ENCODE results near the gene RAB44.

Gene RAB44

DNA sequence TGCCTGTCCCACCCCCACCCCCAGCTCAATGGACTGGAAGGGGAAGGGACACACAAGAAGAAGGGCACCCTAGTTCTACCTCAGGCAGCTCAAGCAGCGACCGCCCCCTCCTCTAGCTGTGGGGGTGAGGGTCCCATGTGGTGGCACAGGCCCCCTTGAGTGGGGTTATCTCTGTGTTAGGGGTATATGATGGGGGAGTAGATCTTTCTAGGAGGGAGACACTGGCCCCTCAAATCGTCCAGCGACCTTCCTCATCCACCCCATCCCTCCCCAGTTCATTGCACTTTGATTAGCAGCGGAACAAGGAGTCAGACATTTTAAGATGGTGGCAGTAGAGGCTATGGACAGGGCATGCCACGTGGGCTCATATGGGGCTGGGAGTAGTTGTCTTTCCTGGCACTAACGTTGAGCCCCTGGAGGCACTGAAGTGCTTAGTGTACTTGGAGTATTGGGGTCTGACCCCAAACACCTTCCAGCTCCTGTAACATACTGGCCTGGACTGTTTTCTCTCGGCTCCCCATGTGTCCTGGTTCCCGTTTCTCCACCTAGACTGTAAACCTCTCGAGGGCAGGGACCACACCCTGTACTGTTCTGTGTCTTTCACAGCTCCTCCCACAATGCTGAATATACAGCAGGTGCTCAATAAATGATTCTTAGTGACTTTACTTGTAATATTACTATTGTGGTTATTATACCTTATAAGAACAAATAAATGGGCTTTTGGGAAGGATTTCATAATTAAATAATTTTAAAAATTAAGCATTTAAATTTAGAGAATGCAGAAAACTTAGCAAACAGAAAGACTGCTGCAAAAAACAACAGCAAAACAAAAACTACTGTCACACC, 10.7 kb upstream of the RAB44 start:
- in situ Hi-C loops (cut with MboI; ENCODE audit: low sequenced_read_pairs) = no loop called here
- Histone ChIP-seq H3K36me3 (replicated peaks) (no peaks in the 10 kb centered on the region), H3K9me3 (no peaks in the 10 kb centered on the region), H3K4me3 (no peak overlapping the region), H3K4me1 (no peaks in the 10 kb centered on the region), H3K27me3 (ENCODE audit: low read depth) (no peaks in the 10 kb centered on the region)
- DNase-seq (ENCODE audit: low spot score in 2 of 2) = no peak

DNA sequence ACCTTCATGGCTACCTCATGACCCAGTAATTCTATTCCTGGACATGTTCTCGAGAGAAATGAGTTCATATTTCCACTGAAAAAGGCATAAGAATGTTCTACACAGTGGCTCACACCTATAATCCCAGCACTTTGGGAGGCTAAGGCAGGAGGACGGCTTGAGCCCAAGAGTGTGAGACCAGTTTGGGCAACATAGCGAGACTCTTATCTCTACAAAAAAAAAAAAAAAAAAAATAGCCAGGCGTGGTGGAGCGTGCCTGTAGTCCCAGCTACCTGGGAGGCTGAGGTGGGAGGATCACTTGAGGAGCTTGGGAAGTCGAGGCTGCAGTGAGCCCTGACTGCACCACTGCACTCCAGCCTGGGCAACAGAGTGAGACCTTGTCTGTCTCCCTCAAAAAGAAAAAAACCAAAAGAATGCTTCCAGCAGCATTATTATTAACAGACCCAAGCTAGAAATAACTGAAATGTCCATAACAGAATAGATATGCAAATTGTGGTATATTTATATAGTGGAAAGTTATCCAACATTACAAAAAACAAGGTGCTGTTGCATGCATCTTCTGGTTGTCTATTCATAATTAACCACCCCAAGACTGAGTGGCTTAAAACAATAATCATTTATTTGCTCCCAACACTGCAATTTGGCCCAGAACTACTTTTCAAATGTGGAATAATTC, 9.4 kb upstream of the RAB44 start:
- no peaks in the 10 kb centered on the region for H3K27me3 ChIP-seq (ENCODE audit: low read depth)
- DNase-seq (ENCODE audit: low spot score in 2 of 2) = no peak
- no peaks in the 10 kb centered on the region for H3K36me3 ChIP-seq (replicated peaks)
- H3K4me3 ChIP-seq = no peak overlapping the region
- in situ Hi-C loops (cut with MboI; ENCODE audit: low sequenced_read_pairs) = no loop called here
- H3K9me3 ChIP-seq = no peaks in the 10 kb centered on the region
- no peaks in the 10 kb centered on the region for H3K4me1 ChIP-seq

DNA sequence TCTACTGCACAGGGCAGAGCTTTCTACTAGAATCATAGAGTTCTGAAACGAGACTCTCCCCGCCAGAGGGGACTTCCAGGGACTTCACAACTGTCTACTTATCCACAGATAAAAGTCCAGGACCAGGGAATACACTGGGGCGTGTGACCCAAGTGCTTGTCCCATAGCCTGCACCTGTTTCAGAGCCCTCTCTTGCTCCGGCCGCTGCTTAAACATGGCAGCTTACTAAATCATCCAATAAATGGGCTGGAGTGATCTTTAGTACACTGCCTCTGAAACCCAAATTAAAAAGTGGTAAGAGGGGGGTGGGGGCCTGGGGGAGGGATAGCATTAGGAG, 8.9 kb upstream of the RAB44 start:
- in situ Hi-C loops (cut with MboI; ENCODE audit: low sequenced_read_pairs) = no loop called here
- Histone ChIP-seq H3K36me3 (replicated peaks) (no peaks in the 10 kb centered on the region), H3K9me3 (no peaks in the 10 kb centered on the region), H3K4me1 (no peaks in the 10 kb centered on the region), H3K27me3 (ENCODE audit: low read depth) (no peaks in the 10 kb centered on the region), H3K4me3 (no peak overlapping the region)
- DNase-seq (ENCODE audit: low spot score in 2 of 2) = no peak

DNA sequence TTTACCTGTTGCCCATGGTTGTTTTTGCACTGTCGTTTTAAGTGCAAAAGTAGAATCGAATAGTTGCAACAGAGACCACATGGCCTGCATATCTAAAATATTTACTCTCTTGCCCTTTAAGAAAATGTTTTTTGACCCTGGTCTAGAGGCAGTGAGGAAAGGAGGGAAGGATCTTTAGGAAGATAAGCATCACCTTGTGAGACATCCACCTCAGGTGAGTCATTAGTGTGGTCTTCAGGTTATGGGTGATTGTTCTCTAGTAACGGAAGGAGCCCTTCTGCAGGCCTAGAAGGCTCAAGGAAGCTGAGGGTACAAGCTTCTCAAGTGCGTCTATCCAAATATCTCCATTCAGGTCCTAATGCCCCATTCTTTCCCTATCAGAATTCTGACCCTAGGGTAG, 6.6 kb upstream of the RAB44 start:
- no peaks in the 10 kb centered on the region for H3K36me3 ChIP-seq (replicated peaks)
- no peaks in the 10 kb centered on the region for H3K9me3 ChIP-seq
- in situ Hi-C loops (cut with MboI; ENCODE audit: low sequenced_read_pairs) = no loop called here
- H3K27me3 ChIP-seq (ENCODE audit: low read depth) = no peaks in the 10 kb centered on the region
- no peaks in the 10 kb centered on the region for H3K4me1 ChIP-seq
- H3K4me3 ChIP-seq = no peak overlapping the region
- DNase-seq (ENCODE audit: low spot score in 2 of 2) = no peak

- Histone ChIP-seq H3K36me3 (replicated peaks) (no peaks in the 10 kb centered on the region), H3K4me3 (no peak overlapping the region), H3K4me1 (no peaks in the 10 kb centered on the region), H3K27me3 (ENCODE audit: low read depth) (no peaks in the 10 kb centered on the region), H3K9me3 (no peaks in the 10 kb centered on the region)
- no peak for DNase-seq (ENCODE audit: low spot score in 2 of 2)
- in situ Hi-C loops (cut with MboI; ENCODE audit: low sequenced_read_pairs) = no loop called here
Measured at GRCh38 chr6:36691612-36692011, 6.0 kb upstream of the RAB44 start.

DNA sequence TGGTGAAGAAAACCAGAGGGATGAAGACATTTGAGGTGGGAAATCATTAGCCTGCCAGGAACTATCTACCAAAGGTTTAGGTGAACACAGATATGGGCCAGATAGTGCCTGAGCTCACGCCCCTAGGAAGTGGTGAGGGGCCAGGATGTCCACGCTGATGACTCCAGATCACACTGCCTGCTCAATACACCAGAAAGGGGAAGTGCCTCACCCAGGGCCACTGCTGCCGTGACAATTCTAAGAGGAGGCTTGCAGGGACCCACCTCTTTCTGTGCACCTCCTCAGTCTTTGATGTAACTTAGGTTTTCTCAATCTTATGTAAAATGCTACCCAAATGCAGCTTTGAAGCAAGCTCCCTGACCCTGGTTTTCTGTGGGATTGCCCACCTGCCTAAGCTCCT, 5.4 kb upstream of the RAB44 start:
- Histone ChIP-seq H3K36me3 (replicated peaks) (no peaks in the 10 kb centered on the region), H3K9me3 (no peaks in the 10 kb centered on the region), H3K4me1 (no peaks in the 10 kb centered on the region), H3K4me3 (no peak overlapping the region), H3K27me3 (ENCODE audit: low read depth) (no peaks in the 10 kb centered on the region)
- DNase-seq (ENCODE audit: low spot score in 2 of 2) = no peak
- in situ Hi-C loops (cut with MboI; ENCODE audit: low sequenced_read_pairs) = no loop called here

DNA sequence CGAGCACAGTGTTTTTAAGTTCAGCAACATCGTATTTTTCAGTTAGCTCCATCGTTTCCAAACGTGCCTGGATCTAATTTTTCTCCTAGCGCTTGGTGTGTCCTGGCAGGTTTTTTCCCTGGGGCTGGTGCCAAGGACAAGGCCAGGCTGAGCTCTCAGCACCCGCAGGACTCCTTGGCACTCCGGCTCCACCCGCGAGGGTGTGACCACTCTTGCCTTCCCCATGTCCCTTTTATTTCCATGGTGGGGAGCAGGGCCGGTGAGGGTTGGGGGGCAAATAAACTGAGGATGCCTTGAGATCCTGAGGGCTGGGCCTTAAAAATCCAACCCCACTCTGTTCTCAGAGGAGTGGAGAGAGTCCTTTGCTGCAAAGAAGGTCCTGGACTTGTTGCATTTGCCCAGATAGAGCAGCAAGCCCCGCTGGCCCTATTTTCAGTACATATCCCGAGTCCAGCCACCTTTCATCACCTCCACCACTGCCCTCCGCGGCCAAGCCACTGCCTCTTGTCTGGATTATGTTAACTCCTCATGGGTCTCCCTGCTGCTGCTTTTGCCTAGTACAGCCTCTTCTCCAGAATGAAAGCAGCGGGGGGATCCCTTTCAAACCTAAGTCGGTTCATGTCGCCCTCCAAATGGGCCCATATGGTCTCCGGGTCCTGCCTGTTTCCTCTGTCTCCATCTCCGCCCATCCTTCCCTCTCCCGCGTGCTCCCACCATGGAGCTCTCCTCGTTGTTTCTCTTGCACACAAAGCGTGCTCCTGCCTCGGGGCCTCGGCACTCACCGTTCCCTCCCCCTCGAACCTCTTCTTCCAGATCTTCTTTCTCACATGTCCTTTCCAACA, 4.5 kb upstream of the RAB44 start:
- Histone ChIP-seq H3K27me3 (ENCODE audit: low read depth) (no peaks in the 10 kb centered on the region), H3K4me1 (no peaks in the 10 kb centered on the region), H3K9me3 (no peaks in the 10 kb centered on the region), H3K4me3 (no peak overlapping the region), H3K36me3 (replicated peaks) (no peaks in the 10 kb centered on the region)
- DNase-seq (ENCODE audit: low spot score in 2 of 2) = no peak
- in situ Hi-C loops (cut with MboI; ENCODE audit: low sequenced_read_pairs) = no loop called here

DNA sequence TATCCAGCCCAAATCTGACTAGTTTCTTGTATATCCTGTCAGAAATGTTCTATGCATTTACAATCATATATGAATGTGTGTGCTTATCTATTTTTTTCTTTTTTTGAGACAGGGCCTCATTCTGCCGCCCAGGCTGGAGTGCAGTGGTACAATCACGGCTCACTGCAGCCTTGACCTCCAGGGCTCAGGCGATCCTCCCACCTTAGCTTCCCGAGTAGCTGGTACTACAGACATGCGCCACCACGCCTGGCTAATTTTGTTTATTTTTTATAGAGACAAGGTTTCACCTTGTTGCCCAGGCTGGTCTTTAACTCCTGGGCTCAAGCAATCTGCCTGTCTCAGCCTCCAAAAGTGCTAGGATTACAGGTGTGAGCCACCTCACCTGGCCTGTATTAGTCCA, 3.0 kb upstream of the RAB44 start:
- Histone ChIP-seq H3K9me3 (no peaks in the 10 kb centered on the region), H3K4me3 (no peak overlapping the region), H3K36me3 (replicated peaks) (no peaks in the 10 kb centered on the region), H3K27me3 (ENCODE audit: low read depth) (no peaks in the 10 kb centered on the region), H3K4me1 (no peaks in the 10 kb centered on the region)
- in situ Hi-C loops (cut with MboI; ENCODE audit: low sequenced_read_pairs) = no loop called here
- DNase-seq (ENCODE audit: low spot score in 2 of 2) = no peak

DNA sequence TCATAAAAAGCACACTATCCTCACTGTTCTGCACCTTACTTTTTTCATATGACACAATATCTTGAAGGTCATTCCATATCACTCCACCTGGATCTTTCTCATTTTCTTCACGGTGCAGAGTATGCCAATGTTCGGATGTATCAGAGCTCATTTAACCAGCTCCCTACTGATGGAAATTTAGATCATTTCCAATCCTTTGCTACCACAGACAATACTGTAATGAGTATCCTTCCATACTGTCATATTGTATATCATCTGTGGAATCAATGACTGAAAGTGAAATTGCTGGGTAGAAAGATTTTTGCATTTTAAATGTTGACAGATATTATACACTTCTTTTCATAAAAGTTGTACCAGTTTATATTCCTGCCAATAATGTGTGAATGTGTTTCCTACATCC, 2.2 kb upstream of the RAB44 start:
- no peak for DNase-seq (ENCODE audit: low spot score in 2 of 2)
- Histone ChIP-seq H3K27me3 (ENCODE audit: low read depth) (no peaks in the 10 kb centered on the region), H3K9me3 (no peaks in the 10 kb centered on the region), H3K4me1 (no peaks in the 10 kb centered on the region), H3K36me3 (replicated peaks) (no peaks in the 10 kb centered on the region), H3K4me3 (no peak overlapping the region)
- in situ Hi-C loops (cut with MboI; ENCODE audit: low sequenced_read_pairs) = no loop called here

DNA sequence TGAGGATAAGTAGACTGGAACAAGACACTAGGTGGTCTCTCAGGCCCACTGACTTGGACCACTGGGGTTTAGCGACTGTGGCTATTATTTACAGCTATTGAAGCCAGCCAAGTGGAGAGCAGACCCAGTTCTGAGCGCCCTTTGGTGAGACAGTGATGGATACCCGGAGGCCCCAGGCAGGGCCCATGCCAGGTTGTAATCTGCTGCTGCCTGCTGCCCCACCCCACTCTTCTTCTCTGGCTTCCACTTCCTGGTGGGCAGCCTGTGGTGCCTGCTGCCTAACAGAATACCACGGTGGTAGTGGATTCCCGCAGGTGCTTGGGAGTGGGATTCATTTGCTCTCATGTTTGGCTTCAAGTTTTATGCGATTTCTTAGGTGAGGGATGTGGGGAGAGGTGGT, 570 bp downstream of the RAB44 start:
- Histone ChIP-seq H3K4me1 (no peaks in the 10 kb centered on the region), H3K9me3 (no peaks in the 10 kb centered on the region), H3K27me3 (ENCODE audit: low read depth) (no peaks in the 10 kb centered on the region), H3K4me3 (no peak overlapping the region), H3K36me3 (replicated peaks) (no peaks in the 10 kb centered on the region)
- in situ Hi-C loops (cut with MboI; ENCODE audit: low sequenced_read_pairs) = no loop called here
- DNase-seq (ENCODE audit: low spot score in 2 of 2) = no peak

DNA sequence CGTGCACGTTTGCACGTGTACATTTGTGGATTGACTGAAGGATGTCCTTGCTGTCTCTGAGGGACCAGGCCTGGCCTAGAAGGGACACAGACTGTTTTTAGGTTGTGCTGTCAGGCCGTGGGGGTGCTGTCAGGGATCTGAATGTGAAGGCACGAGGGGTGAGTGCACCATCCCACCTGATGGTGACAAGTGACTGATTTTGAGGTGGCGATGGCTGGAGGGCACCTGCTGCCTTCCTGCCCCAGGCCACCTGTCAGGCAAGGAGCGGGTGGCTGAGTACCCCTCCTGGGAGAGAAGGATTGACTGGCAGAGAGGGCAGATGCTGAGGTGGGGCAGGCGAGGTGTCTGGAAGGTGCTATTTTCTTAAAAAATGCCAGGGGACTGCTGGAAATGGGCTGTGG, 1.2 kb downstream of the RAB44 start:
- no peak for DNase-seq (ENCODE audit: low spot score in 2 of 2)
- Histone ChIP-seq H3K4me1 (no peaks in the 10 kb centered on the region), H3K9me3 (no peaks in the 10 kb centered on the region), H3K27me3 (ENCODE audit: low read depth) (no peaks in the 10 kb centered on the region), H3K36me3 (replicated peaks) (no peaks in the 10 kb centered on the region), H3K4me3 (no peak overlapping the region)
- in situ Hi-C loops (cut with MboI; ENCODE audit: low sequenced_read_pairs) = no loop called here

DNA sequence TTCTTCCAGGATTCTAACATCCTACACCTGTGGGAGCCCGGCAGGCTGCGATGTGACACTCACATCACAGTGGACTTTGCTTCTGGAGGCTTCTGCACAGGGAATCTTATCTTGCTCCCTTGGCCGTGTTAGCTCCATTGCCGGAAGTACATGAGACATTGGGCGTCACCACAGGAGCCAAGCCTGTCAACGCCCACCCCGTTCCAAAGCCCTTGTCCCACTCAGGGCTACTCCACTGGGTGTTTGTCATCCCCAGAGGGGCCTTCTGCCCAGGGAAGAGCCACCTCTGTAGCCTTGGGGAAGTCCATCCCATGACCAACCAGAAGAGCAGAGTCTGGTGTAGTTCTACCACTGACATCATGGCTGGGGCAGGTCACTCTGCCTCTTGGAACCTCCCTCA, 1.7 kb downstream of the RAB44 start:
- Histone ChIP-seq H3K4me3 (no peak overlapping the region), H3K9me3 (no peaks in the 10 kb centered on the region), H3K4me1 (no peaks in the 10 kb centered on the region), H3K36me3 (replicated peaks) (no peaks in the 10 kb centered on the region), H3K27me3 (ENCODE audit: low read depth) (no peaks in the 10 kb centered on the region)
- DNase-seq (ENCODE audit: low spot score in 2 of 2) = no peak
- in situ Hi-C loops (cut with MboI; ENCODE audit: low sequenced_read_pairs) = no loop called here

- no peaks in the 10 kb centered on the region for H3K4me1 ChIP-seq
- in situ Hi-C loops (cut with MboI; ENCODE audit: low sequenced_read_pairs) = loop anchor here (25.0 kb wide), 1 partner anchor 88 kb away; no protein-coding TSS in a partner anchor
- no peak for DNase-seq (ENCODE audit: low spot score in 2 of 2)
- no peak overlapping the region for H3K4me3 ChIP-seq
- H3K9me3 ChIP-seq = no peaks in the 10 kb centered on the region
- no peaks in the 10 kb centered on the region for H3K36me3 ChIP-seq (replicated peaks)
- no peaks in the 10 kb centered on the region for H3K27me3 ChIP-seq (ENCODE audit: low read depth)
Measured at GRCh38 chr6:36700071-36700812, 2.6 kb downstream of the RAB44 start.

Data from HAP-1 (cell line).